HFFc6 (cell line): ENCODE data around the gene TAF5L. TPM values are rescaled to one million over a fixed set of nuclear protein-coding genes. Genes with fewer than 3 reads are reported as not detected.

Experiments
- DNase-seq: peaks from one replicate; pipeline ENCODE4 v3.0.0-alpha.2; 2018
- H3K27ac Mint-ChIP-seq: 2 replicates; pipeline ENCODE4 v1.8.0; 2020; ENCODE audit warnings: mild to moderate bottlenecking, mixed read lengths
- H3K27me3 Mint-ChIP-seq: 2 replicates; pipeline ENCODE4 v1.8.0; 2021; ENCODE audit warnings: mild to moderate bottlenecking, moderate library complexity, mixed read lengths; ENCODE audit not compliant: insufficient read depth
- H3K36me3 Mint-ChIP-seq: 2 replicates; pipeline ENCODE4 v1.8.0; 2021; ENCODE audit warnings: low read depth, mixed read lengths
- H3K4me1 Mint-ChIP-seq: 2 replicates; pipeline ENCODE4 v1.8.0; 2020; ENCODE audit warnings: low read depth, mixed read lengths
- H3K4me3 Mint-ChIP-seq: 2 replicates; pipeline ENCODE4 v1.8.0; 2020; ENCODE audit warnings: mild to moderate bottlenecking, moderate library complexity, mixed read lengths
- H3K9me3 Mint-ChIP-seq: 2 replicates; pipeline ENCODE4 v1.8.0; 2020; ENCODE audit warnings: mild to moderate bottlenecking, mixed read lengths
- CTCF ChIP-seq: fragments of 200-600 bp; sonication (generic); IDR thresholded peaks from 2 replicates; pipeline ENCODE4 v1.5.0; 2021; ENCODE audit warnings: antibody characterized with exemption, mild to moderate bottlenecking
- total RNA-seq, 6 experiments: library from RNA; stranded (reverse); fragmentation: NEBNext Ultra II Directional; extraction: Animal tissue kit (Norgen Biotek cat#: 25700); gene quantifications; 2 replicates in 1 of 6; 3 replicates in 5 of 6; pipeline ENCODE4 v1.2.3, GENCODE V29; 2021

TAF5L gene
- total RNA-seq, 6 experiments from 2014 or later, result 17.6 to 20.7 (median 20.3) TPM

GRCh38 chr1:229554886-229555621 lies 70.9 kb downstream of the TAF5L start:
- TF ChIP-seq CTCF, result no peak
- Mint-ChIP-seq H3K4me3 (no peak overlapping the region), H3K4me1 (peaks cover 43% of the 10 kb centered on the region), H3K36me3 (no peaks in the 10 kb centered on the region), H3K27me3 (no peaks in the 10 kb centered on the region), H3K27ac (no peak overlapping the region), H3K9me3 (no peaks in the 10 kb centered on the region)
- no peak for DNase-seq

- Mint-ChIP-seq H3K9me3 (no peaks in the 10 kb centered on the region), H3K4me1 (peaks cover 34% of the 10 kb centered on the region), H3K27me3 (no peaks in the 10 kb centered on the region), H3K4me3 (no peak overlapping the region), H3K27ac (no peak overlapping the region), H3K36me3 (no peaks in the 10 kb centered on the region)
- no peak for TF ChIP-seq CTCF
- DNase-seq, result no peak
Measured at GRCh38 chr1:229553621-229554130, 72.2 kb downstream of the TAF5L start.

GRCh38 chr1:229552732-229553131 lies 73.2 kb downstream of the TAF5L start:
- Mint-ChIP-seq H3K27me3 (no peaks in the 10 kb centered on the region), H3K4me1 (peaks cover 34% of the 10 kb centered on the region), H3K9me3 (no peaks in the 10 kb centered on the region), H3K4me3 (no peak overlapping the region), H3K27ac (no peak overlapping the region), H3K36me3 (no peaks in the 10 kb centered on the region)
- TF ChIP-seq CTCF, result no peak
- no peak for DNase-seq

- H3K4me3 Mint-ChIP-seq, result no peak overlapping the region
- H3K9me3 Mint-ChIP-seq, result no peaks in the 10 kb centered on the region
- no peaks in the 10 kb centered on the region for H3K27me3 Mint-ChIP-seq
- no peak for DNase-seq
- H3K4me1 Mint-ChIP-seq, result peaks cover 19% of the 10 kb centered on the region
- H3K36me3 Mint-ChIP-seq, result no peaks in the 10 kb centered on the region
- TF ChIP-seq CTCF, result no peak
- peak overlapping the region; percentile 12; the same call in 1 of the 2 replicates for H3K27ac Mint-ChIP-seq
Measured at GRCh38 chr1:229550812-229551567, 74.9 kb downstream of the TAF5L start.

- Mint-ChIP-seq H3K27ac (no peak overlapping the region), H3K4me3 (no peak overlapping the region), H3K9me3 (no peaks in the 10 kb centered on the region), H3K36me3 (peaks cover 21% of the 10 kb centered on the region), H3K27me3 (no peaks in the 10 kb centered on the region), H3K4me1 (no peaks in the 10 kb centered on the region)
- no peak for DNase-seq
- no peak for TF ChIP-seq CTCF
Measured at GRCh38 chr1:229547542-229547941, 78.4 kb downstream of the TAF5L start.
